ENCODE data around the gene NEUROG1.

The NEUROG1 gene

DNA sequence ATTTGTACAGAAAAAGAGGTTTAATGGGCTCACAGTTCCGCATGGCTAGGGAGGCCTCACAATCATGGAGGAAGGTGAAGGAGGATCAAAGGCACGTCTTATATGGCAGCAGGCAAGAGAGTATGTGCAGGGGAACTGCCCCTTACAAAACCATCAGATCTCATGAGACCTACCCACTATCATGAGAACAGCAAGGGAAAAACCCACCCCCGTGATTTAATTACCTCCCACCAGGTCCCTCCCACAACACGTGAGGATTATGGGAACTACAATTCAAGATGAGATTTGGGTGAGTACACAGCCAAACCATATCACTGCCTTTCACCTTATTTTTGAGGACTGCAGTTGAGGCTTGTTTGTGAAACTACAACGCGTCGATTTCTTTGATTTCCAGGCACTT is 20.9 kb upstream of the NEUROG1 start:
- Histone ChIP-seq H3K9ac (ENCODE audit: low read length) (no peak overlapping the region), H3K4me2 (ENCODE audit: low read depth, low read length) (no peak overlapping the region), H3K9me2 (replicated peaks; ENCODE audit: insufficient read depth, low read length) (no peaks in the 10 kb centered on the region), H3K9me3 (replicated peaks; ENCODE audit: insufficient read depth, low read length) (no peaks in the 10 kb centered on the region), H3F3A (ENCODE audit: insufficient read depth, low read length) (no peaks in the 10 kb centered on the region), H2AFZ (ENCODE audit: low read length) (no peak overlapping the region), H4K20me1 (ENCODE audit: insufficient read depth, low read length) (no peaks in the 10 kb centered on the region), H3K36me3 (replicated peaks; ENCODE audit: insufficient read depth, low read length) (no peaks in the 10 kb centered on the region), H3K27ac (ENCODE audit: low read length) (no peak overlapping the region), H3K4me1 (ENCODE audit: low read length) (0 out of 2 replicates have a peak, but pooled peaks cover 2% of the 10 kb centered on the region), H3K27me3 (replicated peaks; ENCODE audit: insufficient read depth, low read length) (no peaks in the 10 kb centered on the region), H3K79me2 (ENCODE audit: low read length) (no peaks in the 10 kb centered on the region), H3K4me3 (ENCODE audit: low read length) (no peak overlapping the region)
- no peak for DNase-seq
- TF ChIP-seq, protein P1, sequence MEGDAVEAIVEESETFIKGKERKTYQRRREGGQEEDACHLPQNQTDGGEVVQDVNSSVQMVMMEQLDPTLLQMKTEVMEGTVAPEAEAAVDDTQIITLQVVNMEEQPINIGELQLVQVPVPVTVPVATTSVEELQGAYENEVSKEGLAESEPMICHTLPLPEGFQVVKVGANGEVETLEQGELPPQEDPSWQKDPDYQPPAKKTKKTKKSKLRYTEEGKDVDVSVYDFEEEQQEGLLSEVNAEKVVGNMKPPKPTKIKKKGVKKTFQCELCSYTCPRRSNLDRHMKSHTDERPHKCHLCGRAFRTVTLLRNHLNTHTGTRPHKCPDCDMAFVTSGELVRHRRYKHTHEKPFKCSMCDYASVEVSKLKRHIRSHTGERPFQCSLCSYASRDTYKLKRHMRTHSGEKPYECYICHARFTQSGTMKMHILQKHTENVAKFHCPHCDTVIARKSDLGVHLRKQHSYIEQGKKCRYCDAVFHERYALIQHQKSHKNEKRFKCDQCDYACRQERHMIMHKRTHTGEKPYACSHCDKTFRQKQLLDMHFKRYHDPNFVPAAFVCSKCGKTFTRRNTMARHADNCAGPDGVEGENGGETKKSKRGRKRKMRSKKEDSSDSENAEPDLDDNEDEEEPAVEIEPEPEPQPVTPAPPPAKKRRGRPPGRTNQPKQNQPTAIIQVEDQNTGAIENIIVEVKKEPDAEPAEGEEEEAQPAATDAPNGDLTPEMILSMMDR (IDR thresholded peaks at IDR 0.05; ENCODE audit: low read length): no peak
- no peak for TF ChIP-seq EZH2phosphoT487 (IDR thresholded peaks at IDR 0.05; ENCODE audit: low read length)
- TF ChIP-seq EZH2 (optimal IDR thresholded peaks at IDR 0.05; ENCODE audit: low read depth, low read length): no peak

DNA sequence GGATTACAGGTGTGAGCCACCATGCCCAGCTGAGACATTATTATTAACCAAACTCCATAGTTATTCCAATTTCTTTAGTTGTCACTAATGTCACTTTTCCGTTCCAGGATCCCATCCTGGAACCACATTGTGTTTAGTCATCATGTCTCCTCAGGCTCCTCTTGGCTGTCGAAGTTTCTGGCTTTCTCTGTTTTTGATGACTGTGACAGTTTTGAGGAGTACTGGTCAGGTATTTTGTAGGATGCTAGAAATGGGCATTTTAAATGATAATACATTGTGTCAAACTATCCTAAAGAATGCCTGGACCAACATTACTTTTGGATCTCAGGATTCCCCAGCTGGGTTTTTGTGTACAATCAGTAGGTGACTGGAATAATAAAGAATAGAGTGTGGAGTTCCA is 19.8 kb upstream of the NEUROG1 start:
- Histone ChIP-seq H3K27ac (ENCODE audit: low read length) (no peak overlapping the region), H3F3A (ENCODE audit: insufficient read depth, low read length) (no peaks in the 10 kb centered on the region), H3K9ac (ENCODE audit: low read length) (no peak overlapping the region), H3K36me3 (replicated peaks; ENCODE audit: insufficient read depth, low read length) (no peaks in the 10 kb centered on the region), H3K9me3 (replicated peaks; ENCODE audit: insufficient read depth, low read length) (no peaks in the 10 kb centered on the region), H2AFZ (ENCODE audit: low read length) (no peak overlapping the region), H3K27me3 (replicated peaks; ENCODE audit: insufficient read depth, low read length) (no peaks in the 10 kb centered on the region), H3K4me3 (ENCODE audit: low read length) (no peak overlapping the region), H3K9me2 (replicated peaks; ENCODE audit: insufficient read depth, low read length) (no peaks in the 10 kb centered on the region), H3K4me2 (ENCODE audit: low read depth, low read length) (no peak overlapping the region), H3K4me1 (ENCODE audit: low read length) (no peaks in the 10 kb centered on the region), H3K79me2 (ENCODE audit: low read length) (no peaks in the 10 kb centered on the region), H4K20me1 (ENCODE audit: insufficient read depth, low read length) (no peaks in the 10 kb centered on the region)
- no peak for DNase-seq
- TF ChIP-seq EZH2 (optimal IDR thresholded peaks at IDR 0.05; ENCODE audit: low read depth, low read length) (no peak), EZH2phosphoT487 (IDR thresholded peaks at IDR 0.05; ENCODE audit: low read length) (no peak)
- TF ChIP-seq, protein P1 (IDR thresholded peaks at IDR 0.05; ENCODE audit: low read length): no peak

DNA sequence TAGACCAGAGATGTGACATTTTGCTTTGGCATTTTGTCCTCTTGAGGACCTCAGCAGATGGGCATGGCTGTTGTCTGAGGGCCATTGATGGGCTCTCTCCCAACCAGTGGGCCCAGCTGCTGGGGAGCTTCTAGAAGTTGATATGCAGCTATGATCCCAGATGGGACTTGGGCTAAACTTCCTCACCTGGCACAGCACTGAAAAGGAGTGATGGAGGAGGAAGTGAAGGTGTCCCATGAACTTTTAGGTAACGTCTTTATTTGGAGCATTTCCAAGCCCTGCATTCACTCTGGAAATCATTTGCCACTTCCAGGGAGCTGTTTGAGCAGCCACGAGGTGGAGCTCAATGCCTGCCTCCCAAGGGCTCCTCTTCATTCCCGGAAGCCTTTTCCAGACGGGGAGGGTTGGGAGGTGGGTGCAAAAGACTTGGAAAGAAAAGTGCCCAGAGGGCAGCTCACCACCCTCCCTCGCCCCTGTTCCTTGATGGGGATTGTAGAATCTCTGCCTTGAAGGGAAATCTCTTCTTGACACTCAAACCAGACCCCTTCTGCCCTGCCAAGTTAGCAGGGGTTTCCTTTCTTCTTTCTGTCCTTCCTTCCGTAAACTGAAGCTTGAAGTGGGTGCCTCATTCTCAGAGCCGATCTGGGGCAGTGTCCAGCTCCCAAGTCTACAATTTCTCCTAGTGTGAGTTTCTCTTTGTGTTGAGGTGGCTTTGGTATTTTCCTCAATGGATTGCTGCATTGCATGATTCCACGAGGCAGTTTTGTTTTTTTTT is 18.1 kb upstream of the NEUROG1 start:
- no peaks in the 10 kb centered on the region for H3K4me1 ChIP-seq (ENCODE audit: low read length)
- H3K79me2 ChIP-seq (ENCODE audit: low read length): no peaks in the 10 kb centered on the region
- H3K9me3 ChIP-seq (replicated peaks; ENCODE audit: insufficient read depth, low read length): no peaks in the 10 kb centered on the region
- H3K4me3 ChIP-seq (ENCODE audit: low read length): no peak overlapping the region
- H3F3A ChIP-seq (ENCODE audit: insufficient read depth, low read length): no peaks in the 10 kb centered on the region
- no peak for DNase-seq
- H3K27ac ChIP-seq (ENCODE audit: low read length): no peak overlapping the region
- no peaks in the 10 kb centered on the region for H4K20me1 ChIP-seq (ENCODE audit: insufficient read depth, low read length)
- H3K27me3 ChIP-seq (replicated peaks; ENCODE audit: insufficient read depth, low read length): no peaks in the 10 kb centered on the region
- H3K4me2 ChIP-seq (ENCODE audit: low read depth, low read length): no peak overlapping the region
- no peak overlapping the region for H2AFZ ChIP-seq (ENCODE audit: low read length)
- no peak overlapping the region for H3K9ac ChIP-seq (ENCODE audit: low read length)
- no peaks in the 10 kb centered on the region for H3K36me3 ChIP-seq (replicated peaks; ENCODE audit: insufficient read depth, low read length)
- no peaks in the 10 kb centered on the region for H3K9me2 ChIP-seq (replicated peaks; ENCODE audit: insufficient read depth, low read length)
- no peak for TF ChIP-seq EZH2phosphoT487 (IDR thresholded peaks at IDR 0.05; ENCODE audit: low read length)
- TF ChIP-seq, protein P1 (IDR thresholded peaks at IDR 0.05; ENCODE audit: low read length): no peak
- no peak for TF ChIP-seq EZH2 (optimal IDR thresholded peaks at IDR 0.05; ENCODE audit: low read depth, low read length)

All from MM.1S (cell line).